Hepatocyte (in vitro differentiated cells): ENCODE data around the gene KEAP1. TPM values are rescaled to one million over a fixed set of nuclear protein-coding genes. Genes with fewer than 3 reads are reported as not detected.

Source experiments
- DNase-seq: peaks from one replicate; pipeline ENCODE4 v3.0.0-alpha.2; 2016; ENCODE audit warnings: low spot score
- H2AFZ ChIP-seq: fragments of 200-600 bp; sonication (generic); 2 replicates; pipeline ENCODE4 v1.6.0; 2016; ENCODE audit warnings: antibody characterized with exemption, mild to moderate bottlenecking
- H3K27ac ChIP-seq: fragments of 200-600 bp; sonication (generic); 2 replicates; pipeline ENCODE4 v1.5.1; 2016; ENCODE audit warnings: mild to moderate bottlenecking
- H3K27me3 ChIP-seq: fragments of 200-600 bp; sonication (generic); 2 replicates; pipeline ENCODE4 v1.6.1; 2016
- H3K36me3 ChIP-seq: fragments of 200-600 bp; sonication (generic); replicated peaks from 2 replicates; pipeline ENCODE4 v1.5.1; 2016; ENCODE audit warnings: low read depth; ENCODE audit not compliant: insufficient read depth
- H3K4me1 ChIP-seq: fragments of 200-600 bp; sonication (generic); 2 replicates; pipeline ENCODE4 v1.5.1; 2016; ENCODE audit warnings: mild to moderate bottlenecking, moderate library complexity; ENCODE audit not compliant: insufficient read depth
- H3K4me2 ChIP-seq: fragments of 200-600 bp; sonication (generic); 2 replicates; pipeline ENCODE4 v1.6.0; 2016
- H3K4me3 ChIP-seq: fragments of 200-600 bp; sonication (generic); 2 replicates; pipeline ENCODE4 v1.5.1; 2016; ENCODE audit warnings: mild to moderate bottlenecking
- H3K79me2 ChIP-seq: fragments of 200-600 bp; sonication (generic); 2 replicates; pipeline ENCODE4 v1.6.0; 2017; ENCODE audit warnings: mild to moderate bottlenecking
- H3K9me2 ChIP-seq: fragments of 200-600 bp; sonication (generic); replicated peaks from 2 replicates; pipeline ENCODE4 v1.6.0; 2017; ENCODE audit warnings: mild to moderate bottlenecking; ENCODE audit not compliant: insufficient read depth
- H3K9me3 ChIP-seq: fragments of 200-600 bp; sonication (generic); 2 replicates; pipeline ENCODE4 v1.5.1; 2016; ENCODE audit warnings: low read depth, mild to moderate bottlenecking
- H4K20me1 ChIP-seq: fragments of 200-600 bp; sonication (generic); 2 replicates; pipeline ENCODE4 v1.6.0; 2016; ENCODE audit warnings: mild to moderate bottlenecking; ENCODE audit not compliant: insufficient read depth, poor library complexity, severe bottlenecking
- EZH2 ChIP-seq: fragments of 200-600 bp; sonication (generic); IDR thresholded peaks from 2 replicates; pipeline ENCODE4 v1.6.1; 2016; ENCODE audit warnings: antibody characterized with exemption, mild to moderate bottlenecking, borderline replicate concordance
- EZH2phosphoT487 ChIP-seq: fragments of 200-600 bp; sonication (generic); IDR thresholded peaks from one replicate; pipeline ENCODE4 v1.6.1; 2018; ENCODE audit warnings: antibody characterized with exemption, mild to moderate bottlenecking, low read depth, moderate library complexity; ENCODE audit not compliant: unreplicated experiment, severe bottlenecking
- WGBS: methylation state at CpG from one replicate; pipeline ENCODE4 v1.1.6; 2016; ENCODE audit warnings: low lambda C conversion rate; ENCODE audit errors: missing lambda C conversion rate; 5-methylcytosine and 5-hydroxymethylcytosine counted together
- polyA plus RNA-seq: library from polyadenylated mRNA; unstranded; fragments of >200 nt; fragmentation: Nextera tagmentation; extraction: Ambion mirVana; gene quantifications from 2 replicates; pipeline ENCODE4 v1.2.1, GENCODE V29; 2016
- total RNA-seq: library from RNA; depleted of rRNA; stranded (reverse); fragments of >200 nt; gene quantifications from 2 replicates; pipeline ENCODE4 v1.2.3, GENCODE V29; 2014
- TF ChIP-seq, protein P1 (sequence below): fragments of 200-600 bp; sonication (generic); IDR thresholded peaks from 2 replicates; pipeline ENCODE4 v1.5.1; 2016; ENCODE audit warnings: antibody characterized with exemption, mild to moderate bottlenecking; ENCODE audit not compliant: poor library complexity

KEAP1 gene
- total and polyA plus RNA-seq, 2 experiments from 2014 or later, result 48.2 to 66.8 TPM

DNA sequence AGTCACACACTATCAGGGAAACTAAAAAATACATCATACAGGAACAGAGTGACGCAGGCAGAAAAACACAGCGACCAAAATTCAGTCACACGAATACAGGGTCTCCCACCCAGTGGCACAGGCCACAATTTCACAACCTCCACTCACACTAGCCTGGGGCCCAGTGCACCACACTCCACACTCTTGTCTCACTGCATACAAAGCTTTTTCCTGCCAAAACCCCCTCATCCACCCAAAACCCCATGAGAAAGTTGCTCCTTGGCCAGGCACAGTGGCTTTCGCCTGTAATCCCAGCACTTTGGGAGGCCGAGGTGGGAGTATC lies 12.9 kb upstream of the KEAP1 start:
- no peak for DNase-seq
- peaks cover 7% of the 10 kb centered on the region for H3K4me1 ChIP-seq
- TF ChIP-seq, protein P1, sequence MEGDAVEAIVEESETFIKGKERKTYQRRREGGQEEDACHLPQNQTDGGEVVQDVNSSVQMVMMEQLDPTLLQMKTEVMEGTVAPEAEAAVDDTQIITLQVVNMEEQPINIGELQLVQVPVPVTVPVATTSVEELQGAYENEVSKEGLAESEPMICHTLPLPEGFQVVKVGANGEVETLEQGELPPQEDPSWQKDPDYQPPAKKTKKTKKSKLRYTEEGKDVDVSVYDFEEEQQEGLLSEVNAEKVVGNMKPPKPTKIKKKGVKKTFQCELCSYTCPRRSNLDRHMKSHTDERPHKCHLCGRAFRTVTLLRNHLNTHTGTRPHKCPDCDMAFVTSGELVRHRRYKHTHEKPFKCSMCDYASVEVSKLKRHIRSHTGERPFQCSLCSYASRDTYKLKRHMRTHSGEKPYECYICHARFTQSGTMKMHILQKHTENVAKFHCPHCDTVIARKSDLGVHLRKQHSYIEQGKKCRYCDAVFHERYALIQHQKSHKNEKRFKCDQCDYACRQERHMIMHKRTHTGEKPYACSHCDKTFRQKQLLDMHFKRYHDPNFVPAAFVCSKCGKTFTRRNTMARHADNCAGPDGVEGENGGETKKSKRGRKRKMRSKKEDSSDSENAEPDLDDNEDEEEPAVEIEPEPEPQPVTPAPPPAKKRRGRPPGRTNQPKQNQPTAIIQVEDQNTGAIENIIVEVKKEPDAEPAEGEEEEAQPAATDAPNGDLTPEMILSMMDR, result no peak
- TF ChIP-seq EZH2phosphoT487 (no peak), EZH2 (no peak)
- H3K9me2 ChIP-seq, result no peaks in the 10 kb centered on the region
- no peak overlapping the region for H3K4me2 ChIP-seq
- H2AFZ ChIP-seq, result no peak overlapping the region
- no peaks in the 10 kb centered on the region for H3K36me3 ChIP-seq
- no peak overlapping the region for H3K27ac ChIP-seq
- WGBS, result 99% methylated on average over 5 of the region's 5 CpGs
- no peaks in the 10 kb centered on the region for H3K79me2 ChIP-seq
- H4K20me1 ChIP-seq, result no peaks in the 10 kb centered on the region
- no peaks in the 10 kb centered on the region for H3K9me3 ChIP-seq
- no peak overlapping the region for H3K4me3 ChIP-seq
- H3K27me3 ChIP-seq, result peaks cover 83% of the 10 kb centered on the region

DNA sequence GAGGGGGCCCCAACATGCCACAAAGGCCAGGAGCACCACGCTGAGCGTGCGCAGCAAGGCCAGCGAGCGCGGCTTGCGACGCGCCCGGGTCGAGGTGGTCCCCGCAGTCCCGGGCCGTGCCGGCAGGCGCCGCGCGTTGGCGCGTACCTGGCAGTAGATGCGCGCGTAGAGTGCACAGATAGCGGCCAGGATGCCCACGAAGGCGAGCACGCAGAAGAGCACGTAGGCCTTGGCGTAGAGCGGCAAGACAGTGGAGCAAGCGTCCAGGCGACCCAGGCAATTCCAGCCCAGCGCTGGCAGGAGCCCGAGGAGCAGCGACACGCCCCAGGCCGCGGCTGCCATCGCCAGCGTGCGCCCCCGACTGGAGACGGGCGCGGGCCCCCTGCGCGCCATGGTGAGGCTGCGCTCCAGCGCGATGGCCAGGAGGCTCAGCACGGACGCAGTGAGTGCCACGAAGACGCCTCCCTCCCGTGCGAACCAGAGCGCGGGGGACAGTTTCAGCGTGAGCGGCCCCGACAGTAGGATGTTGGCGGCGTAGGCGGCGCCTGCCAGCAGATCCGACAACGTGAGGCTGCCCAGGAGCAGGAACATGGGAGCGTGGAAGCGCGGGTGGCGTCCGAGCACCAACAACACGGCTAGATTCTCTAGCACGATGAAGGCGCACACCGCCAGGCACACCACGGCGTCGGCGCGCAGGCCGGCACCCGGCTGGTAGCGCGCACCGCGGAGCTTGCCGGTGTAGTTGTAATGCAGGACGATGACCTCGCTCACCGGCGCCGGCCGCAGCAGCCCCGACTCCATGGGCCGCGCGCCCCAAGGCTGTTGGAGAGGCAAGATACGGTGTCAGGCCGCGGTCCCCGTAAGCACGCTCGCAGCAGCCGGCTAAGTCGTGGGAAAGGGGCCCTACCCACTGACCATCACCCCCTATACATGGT lies 11.3 kb upstream of the KEAP1 start:
- Histone ChIP-seq H3K4me2 (peak overlapping the region; percentile 64), H3K4me3 (no peak overlapping the region)

DNA sequence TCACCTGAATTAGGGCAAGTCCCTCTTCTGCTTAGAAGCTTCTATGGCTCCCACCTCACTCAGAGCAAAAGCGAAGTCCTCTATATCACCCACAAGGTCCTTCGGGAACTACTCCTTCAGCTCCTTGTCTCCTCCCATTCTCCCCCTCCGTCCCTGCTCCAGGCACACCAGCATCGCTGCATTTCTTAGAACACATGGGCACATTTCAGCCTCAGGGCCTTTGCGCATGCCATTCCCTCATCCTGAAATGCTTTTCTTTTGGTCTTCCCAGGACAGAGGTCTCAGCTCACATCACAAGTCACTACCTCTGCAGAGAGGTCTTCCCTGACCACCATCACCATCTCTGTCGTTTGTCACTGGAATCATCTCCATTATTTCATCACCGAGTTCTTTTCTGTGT lies 10.1 kb upstream of the KEAP1 start:
- Histone ChIP-seq H3K79me2 (no peaks in the 10 kb centered on the region), H3K4me1 (peaks cover 5% of the 10 kb centered on the region), H4K20me1 (no peaks in the 10 kb centered on the region), H3K9me3 (no peaks in the 10 kb centered on the region), H3K4me2 (no peak overlapping the region), H3K9me2 (no peaks in the 10 kb centered on the region), H3K36me3 (no peaks in the 10 kb centered on the region), H2AFZ (no peak overlapping the region), H3K4me3 (no peak overlapping the region), H3K27ac (no peak overlapping the region), H3K27me3 (peaks cover 65% of the 10 kb centered on the region)
- no peak for DNase-seq
- TF ChIP-seq, protein P1, result no peak
- TF ChIP-seq EZH2, result no peak
- TF ChIP-seq EZH2phosphoT487, result no peak
- 87% methylated on average over 7 of the region's 7 CpGs for WGBS

More for the DNA sequence above, 11.3 kb upstream of the KEAP1 start:
- TF ChIP-seq EZH2phosphoT487, result peak; percentile 31
- peak; percentile 95 for TF ChIP-seq EZH2
- TF ChIP-seq, protein P1, result no peak
- H4K20me1 ChIP-seq, result no peaks in the 10 kb centered on the region
- H3K27me3 ChIP-seq, result peaks cover 77% of the 10 kb centered on the region
- H3K27ac ChIP-seq, result no peak overlapping the region
- peak; percentile 17 for DNase-seq
- no peak overlapping the region for H2AFZ ChIP-seq
- no peaks in the 10 kb centered on the region for H3K9me2 ChIP-seq
- H3K4me1 ChIP-seq, result peaks cover 7% of the 10 kb centered on the region
- no peaks in the 10 kb centered on the region for H3K79me2 ChIP-seq
- WGBS, result 13% methylated on average over 104 of the region's 107 CpGs
- no peaks in the 10 kb centered on the region for H3K36me3 ChIP-seq
- no peaks in the 10 kb centered on the region for H3K9me3 ChIP-seq
